HG03095 (cell line): ENCODE data around the gene SLC2A6.

Experiments used
- ATAC-seq: cut with Tn5 transposase; IDR thresholded peaks from one replicate; pipeline ENCODE4 v1.9.1; 2021; ENCODE audit warnings: moderate library complexity; ENCODE audit not compliant: unreplicated experiment

SLC2A6 gene

GRCh38 chr9:133478851-133479711 lies at the start of gene SLC2A6:
Gene SLC2A6, minus strand, starts transcription at chr9:133479099. Its CDS starts 40 bp downstream, at chr9:133479059.
- ATAC-seq: peak; percentile 87

- no peak for ATAC-seq
Observed at GRCh38 chr9:133528001-133528875, 49.3 kb upstream of the SLC2A6 start.

- no peak for ATAC-seq
Observed at GRCh38 chr9:133527444-133527920, 48.6 kb upstream of the SLC2A6 start.

- ATAC-seq: no peak
Observed at GRCh38 chr9:133526721-133527321, 47.9 kb upstream of the SLC2A6 start.

- ATAC-seq: no peak
Observed at GRCh38 chr9:133525677-133526076, 46.8 kb upstream of the SLC2A6 start.

- ATAC-seq: no peak
Observed at GRCh38 chr9:133524679-133525228, 45.9 kb upstream of the SLC2A6 start, which contains the start of gene MYMK. Gene MYMK, minus strand, starts transcription at chr9:133524959. Its CDS starts 115 bp downstream, at chr9:133524844.

GRCh38 chr9:133524146-133524545 lies 45.2 kb upstream of the SLC2A6 start:
- ATAC-seq: no peak

- no peak for ATAC-seq
Observed at GRCh38 chr9:133523106-133523505, 44.2 kb upstream of the SLC2A6 start.

- no peak for ATAC-seq
Observed at GRCh38 chr9:133522073-133522910, 43.4 kb upstream of the SLC2A6 start.

- ATAC-seq: no peak
Observed at GRCh38 chr9:133521122-133522072, 42.5 kb upstream of the SLC2A6 start.

GRCh38 chr9:133520121-133520835 lies 41.4 kb upstream of the SLC2A6 start:
- no peak for ATAC-seq

GRCh38 chr9:133519693-133520092 lies 40.8 kb upstream of the SLC2A6 start:
- no peak for ATAC-seq

- no peak for ATAC-seq
Observed at GRCh38 chr9:133518706-133519449, 40.0 kb upstream of the SLC2A6 start.

GRCh38 chr9:133518200-133518599 lies 39.3 kb upstream of the SLC2A6 start:
- ATAC-seq: no peak

GRCh38 chr9:133517711-133518110 lies 38.8 kb upstream of the SLC2A6 start:
- ATAC-seq: no peak

GRCh38 chr9:133516961-133517350 lies 38.1 kb upstream of the SLC2A6 start:
- no peak for ATAC-seq

GRCh38 chr9:133516256-133516960 lies 37.5 kb upstream of the SLC2A6 start:
- no peak for ATAC-seq
